H1 (cell line): ENCODE measurements around the gene SGK1. TPM values are rescaled to one million over a fixed set of nuclear protein-coding genes. Genes with fewer than 3 reads are reported as not detected.

ENCODE experiments used
- CTCF ChIA-PET: fragments of 300-600 bp; sonication (Branson Sonifier 250); formaldehyde crosslinking; loops from one replicate; lab custom pipeline; 2021; ENCODE audit not compliant: partially characterized antibody; lab: Charles Lee
- POLR2A ChIA-PET: fragments of 300-600 bp; sonication (Branson Sonifier 250); formaldehyde crosslinking; loops from one replicate; lab custom pipeline; 2021; ENCODE audit warnings: inconsistent platforms; ENCODE audit not compliant: partially characterized antibody; lab: Charles Lee
- DNase-seq, 2 experiments: peaks; one replicate each; pipeline versions ENCODE4 v3.0.0 to v3.0.0-alpha.2; 2010 to 2022; ENCODE audit warnings: low spot score in 2 of 2, low read depth in 1 of 2, mixed read lengths in 1 of 2
- FAIRE-seq: peaks from 2 replicates; lab custom pipeline; 2011; peaks lifted over from hg19 to GRCh38; lab: Jason Lieb, UNC
- H2AFZ ChIP-seq: 2 replicates; pipeline ENCODE4 v1.8.1; 2012; ENCODE audit warnings: low read length, inconsistent platforms
- H2AK5ac ChIP-seq: 2 replicates; pipeline ENCODE4 v1.6.1; 2013; ENCODE audit warnings: low read depth, low read length
- H2BK120ac ChIP-seq: replicated peaks from 2 replicates; pipeline ENCODE3; 2013; ENCODE audit warnings: low read depth, low read length, inconsistent platforms
- H2BK12ac ChIP-seq: 2 replicates; pipeline ENCODE4 v1.6.1; 2013; ENCODE audit warnings: low read depth, low read length
- H2BK15ac ChIP-seq: 2 replicates; pipeline ENCODE4 v1.6.1; 2013; ENCODE audit warnings: low read length
- H2BK20ac ChIP-seq: 2 replicates; pipeline ENCODE4 v1.6.1; 2013; ENCODE audit warnings: low read length
- H2BK5ac ChIP-seq: 2 replicates; pipeline ENCODE4 v1.6.1; 2013; ENCODE audit warnings: low read depth, low read length
- H3K14ac ChIP-seq: 2 replicates; pipeline ENCODE4 v1.6.1; 2013; ENCODE audit warnings: inconsistent platforms; ENCODE audit not compliant: insufficient read length
- H3K18ac ChIP-seq: 2 replicates; pipeline ENCODE4 v1.6.1; 2013; ENCODE audit warnings: low read length; ENCODE audit errors: extremely low read depth
- H3K23ac ChIP-seq: 2 replicates; pipeline ENCODE4 v1.6.1; 2013; ENCODE audit warnings: inconsistent platforms; ENCODE audit not compliant: insufficient read length
- H3K23me2 ChIP-seq: 2 replicates; pipeline ENCODE4 v1.6.1; 2013; ENCODE audit warnings: low read depth, low read length
- H3K27ac ChIP-seq: 2 replicates; pipeline ENCODE4 v1.6.1; 2011; ENCODE audit warnings: low read depth, low read length, inconsistent platforms
- H3K27me3 ChIP-seq, 4 experiments: replicated peaks in 1 of 4; 1 replicate in 1 of 4; 2 replicates in 3 of 4; pipeline versions ENCODE4 v1.6.1 to v1.8.1; 2011 to 2013; ENCODE audit warnings: low read length in 3 of 4, mild to moderate bottlenecking in 3 of 4, inconsistent platforms in 2 of 4, mixed read lengths in 2 of 4, moderate library complexity in 1 of 4; ENCODE audit not compliant: control insufficient read depth in 3 of 4, insufficient read depth in 3 of 4; ENCODE audit errors: extremely low read depth in 1 of 4
- H3K36me3 ChIP-seq, 4 experiments: 2 replicates each; pipeline versions ENCODE4 v1.6.1 to v1.8.1; 2011 to 2013; ENCODE audit warnings: mild to moderate bottlenecking in 4 of 4, low read length in 3 of 4, moderate library complexity in 2 of 4, control low read depth in 1 of 4, inconsistent platforms in 1 of 4; ENCODE audit not compliant: insufficient read depth in 4 of 4, control insufficient read depth in 2 of 4
- H3K4ac ChIP-seq: replicated peaks from 2 replicates; pipeline ENCODE3; 2013; ENCODE audit warnings: low read length, low read depth, mixed read lengths, inconsistent platforms; ENCODE audit not compliant: insufficient read length
- H3K4me1 ChIP-seq, 4 experiments: replicated peaks in 1 of 4; 1 replicate in 1 of 4; 2 replicates in 3 of 4; pipeline versions ENCODE4 v1.6.1 to v1.8.1; 2011 to 2013; ENCODE audit warnings: low read length in 3 of 4, inconsistent platforms in 2 of 4, mixed read lengths in 1 of 4; ENCODE audit not compliant: insufficient read depth in 4 of 4, control insufficient read depth in 3 of 4
- H3K4me2 ChIP-seq, 2 experiments: 2 replicates each; pipeline versions ENCODE4 v1.6.1 to v1.8.1; 2011 to 2013; ENCODE audit warnings: low read depth in 2 of 2, low read length in 2 of 2, control low read depth in 1 of 2, inconsistent platforms in 1 of 2, mild to moderate bottlenecking in 1 of 2; ENCODE audit not compliant: insufficient read depth in 1 of 2
- H3K4me3 ChIP-seq, 4 experiments: fragments of 200-600, 300-600 bp in 1 of 4; sonication (generic), shearing (Covaris generic), sonication (Bioruptor Twin) in 1 of 4; 2 replicates each; pipeline versions ENCODE4 v1.5.1 to v1.8.1; 2011 to 2016; ENCODE audit warnings: low read length in 4 of 4, low read depth in 3 of 4, control low read depth in 2 of 4, inconsistent platforms in 2 of 4, mild to moderate bottlenecking in 2 of 4, mixed read lengths in 1 of 4, moderate library complexity in 1 of 4; ENCODE audit not compliant: insufficient read depth in 2 of 4; ENCODE audit errors: extremely low read depth in 1 of 4
- H3K56ac ChIP-seq: replicated peaks from 2 replicates; pipeline ENCODE3; 2013; ENCODE audit warnings: low read depth, mild to moderate bottlenecking, mixed read lengths, low read length, inconsistent platforms; ENCODE audit not compliant: insufficient read length
- H3K79me1 ChIP-seq: 2 replicates; pipeline ENCODE4 v1.6.1; 2013; ENCODE audit warnings: low read depth, low read length, control low read depth
- H3K79me2 ChIP-seq, 2 experiments: 2 replicates each; pipeline versions ENCODE4 v1.6.1 to v1.8.1; 2012 to 2013; ENCODE audit warnings: low read length in 2 of 2, mild to moderate bottlenecking in 2 of 2, inconsistent platforms in 1 of 2; ENCODE audit not compliant: insufficient read depth in 2 of 2, control insufficient read depth in 1 of 2
- H3K9ac ChIP-seq, 4 experiments: replicated peaks in 1 of 4; 1 replicate in 1 of 4; 2 replicates in 3 of 4; pipeline versions ENCODE4 v1.6.1 to v1.8.1; 2011 to 2013; ENCODE audit warnings: low read depth in 3 of 4, low read length in 3 of 4, control low read depth in 2 of 4, mild to moderate bottlenecking in 2 of 4, moderate library complexity in 2 of 4, inconsistent platforms in 1 of 4; ENCODE audit errors: extremely low read depth in 1 of 4
- H3K9me3 ChIP-seq, 2 experiments: 2 replicates each; pipeline versions ENCODE4 v1.6.1 to v1.8.1; 2012 to 2013; ENCODE audit warnings: mild to moderate bottlenecking in 2 of 2, moderate library complexity in 2 of 2, control low read depth in 1 of 2, inconsistent platforms in 1 of 2, low read depth in 1 of 2, low read length in 1 of 2, mixed read lengths in 1 of 2; ENCODE audit not compliant: insufficient read depth in 2 of 2
- H4K20me1 ChIP-seq, 2 experiments: replicated peaks in 1 of 2; 2 replicates each; pipeline versions ENCODE3 to v1.8.1; 2011 to 2013; ENCODE audit warnings: inconsistent platforms in 2 of 2, low read length in 2 of 2, mild to moderate bottlenecking in 1 of 2; ENCODE audit not compliant: insufficient read depth in 2 of 2, control insufficient read depth in 1 of 2
- H4K5ac ChIP-seq: 2 replicates; pipeline ENCODE4 v1.6.1; 2013; ENCODE audit warnings: low read length, low read depth, mixed read lengths, inconsistent platforms; ENCODE audit not compliant: insufficient read length
- H4K8ac ChIP-seq: 2 replicates; pipeline ENCODE4 v1.8.0; 2013; ENCODE audit warnings: mild to moderate bottlenecking, moderate library complexity, low read length, inconsistent platforms; ENCODE audit not compliant: insufficient read depth; ENCODE audit errors: extremely low read depth
- H4K91ac ChIP-seq: replicated peaks from 2 replicates; pipeline ENCODE3; 2013; ENCODE audit warnings: low read length, mixed read lengths, inconsistent platforms; ENCODE audit not compliant: insufficient read length
- ASH2L ChIP-seq: fragments of 200-600, 300-600 bp; sonication (generic); IDR thresholded peaks from one replicate; pipeline ENCODE4 v1.7.1; 2017; ENCODE audit warnings: low read length
- BCL11A ChIP-seq, 2 experiments: IDR thresholded peaks; one replicate each; pipeline ENCODE4 v1.6.1; 2011; ENCODE audit warnings: low read depth in 2 of 2, low read length in 2 of 2, mild to moderate bottlenecking in 2 of 2
- CBX8 ChIP-seq: fragments of 300-800, 300-1000 bp; sonication (generic); IDR thresholded peaks from 2 replicates; pipeline ENCODE4 v1.7.1; 2016; ENCODE audit warnings: low read depth, low read length, borderline replicate concordance
- CEBPB ChIP-seq: IDR thresholded peaks from 2 replicates; pipeline ENCODE4 v1.6.1; 2012; ENCODE audit warnings: low read depth, low read length
- EGR1 ChIP-seq: IDR thresholded peaks from 2 replicates; pipeline ENCODE4 v1.6.1; 2011; ENCODE audit warnings: low read depth, low read length, borderline replicate concordance
- KDM1A ChIP-seq: fragments of 200-600, 300-600 bp; sonication (generic); IDR thresholded peaks from 2 replicates; pipeline ENCODE4 v1.7.1; 2016; ENCODE audit warnings: mild to moderate bottlenecking, low read length, borderline replicate concordance
- KDM4A ChIP-seq: IDR thresholded peaks from one replicate; pipeline ENCODE4 v1.7.1; 2012; ENCODE audit warnings: low read depth, mild to moderate bottlenecking, moderate library complexity, low read length, inconsistent platforms; ENCODE audit not compliant: severe bottlenecking
- MAFK ChIP-seq: IDR thresholded peaks from 2 replicates; pipeline ENCODE4 v1.6.1; 2012; ENCODE audit warnings: low read depth, mild to moderate bottlenecking, improper control_type of control experiment, low read length
- NRF1 ChIP-seq: IDR thresholded peaks from 2 replicates; pipeline ENCODE4 v1.6.1; 2011; ENCODE audit warnings: mild to moderate bottlenecking, low read depth, low read length, improper control_type of control experiment
- POLR2A ChIP-seq, 2 experiments: IDR thresholded peaks; 1 replicate in 1 of 2; 2 replicates in 1 of 2; pipeline ENCODE4 v1.6.1; 2011; ENCODE audit warnings: low read depth in 2 of 2, low read length in 2 of 2, mild to moderate bottlenecking in 2 of 2; ENCODE audit errors: control extremely low read depth in 1 of 2
- POLR2AphosphoS5 ChIP-seq: IDR thresholded peaks from 2 replicates; pipeline ENCODE4 v1.6.1; 2011; ENCODE audit warnings: low read depth, low read length
- RNF2 ChIP-seq: fragments of 200-900, 300-1000 bp; sonication (generic); IDR thresholded peaks from 2 replicates; pipeline ENCODE4 v1.7.1; 2016; ENCODE audit warnings: borderline replicate concordance, low read depth, mild to moderate bottlenecking, antibody characterized with exemption, low read length; ENCODE audit not compliant: poor library complexity, severe bottlenecking; ENCODE audit errors: missing control alignments
- RXRA ChIP-seq: IDR thresholded peaks from 2 replicates; pipeline ENCODE4 v1.6.1; 2011; ENCODE audit warnings: low read depth, mild to moderate bottlenecking, low read length, moderate library complexity; ENCODE audit not compliant: insufficient read depth
- SRF ChIP-seq: IDR thresholded peaks from 2 replicates; pipeline ENCODE4 v1.6.1; 2011; ENCODE audit warnings: mild to moderate bottlenecking, low read depth, low read length, moderate library complexity
- TAF7 ChIP-seq: optimal IDR thresholded peaks from 2 replicates; pipeline ENCODE3; 2011; ENCODE audit warnings: low read depth, mild to moderate bottlenecking, inconsistent platforms, low read length, moderate library complexity, borderline replicate concordance
- YY1 ChIP-seq: IDR thresholded peaks from 2 replicates; pipeline ENCODE4 v1.6.1; 2011; ENCODE audit warnings: low read depth, mild to moderate bottlenecking, low read length
- WGBS, 2 experiments: shearing (Covaris generic) in 1 of 2; methylation state at CpG; one replicate each; pipeline versions ENCODE4 v1.1.6 to v1.1.7; 2013 to 2015; ENCODE audit warnings: low lambda C conversion rate in 2 of 2, mixed read lengths in 2 of 2, inconsistent platforms in 1 of 2, low coverage in 1 of 2, missing lambda C conversion rate in 1 of 2; ENCODE audit not compliant: insufficient replicate concordance in 2 of 2, insufficient coverage in 1 of 2, insufficient read length in 1 of 2; ENCODE audit errors: extremely low coverage in 1 of 2, missing lambda C conversion rate in 1 of 2; 5-methylcytosine and 5-hydroxymethylcytosine counted together
- polyA plus RNA-seq, 7 experiments: library from polyadenylated mRNA; depleted of rRNA in 3 of 7; stranded (reverse) in 5 of 7; unstranded in 2 of 7; fragments of >200 nt in 5 of 7; fragments of 200-250 nt in 2 of 7; gene quantifications; 1 replicate in 5 of 7; 2 replicates in 1 of 7; 4 replicates in 1 of 7; pipeline versions ENCODE4 v1.2.1 to v1.2.3, GENCODE V29; 2011 to 2013; ENCODE audit warnings: missing spikeins in 2 of 7, mixed read lengths in 2 of 7
- total RNA-seq: library from RNA; stranded (reverse); fragmentation: NEBNext Ultra II Directional; extraction: Animal tissue kit (Norgen Biotek cat#: 25700); gene quantifications from 2 replicates; pipeline ENCODE4 v1.2.1, GENCODE V29; 2021

The SGK1 gene
- total and polyA plus RNA-seq, 2 of the 8 experiments (the other 6 are each of a cell fraction or from before 2014, with no cell fraction given): 14.5 to 18.4 TPM

DNA sequence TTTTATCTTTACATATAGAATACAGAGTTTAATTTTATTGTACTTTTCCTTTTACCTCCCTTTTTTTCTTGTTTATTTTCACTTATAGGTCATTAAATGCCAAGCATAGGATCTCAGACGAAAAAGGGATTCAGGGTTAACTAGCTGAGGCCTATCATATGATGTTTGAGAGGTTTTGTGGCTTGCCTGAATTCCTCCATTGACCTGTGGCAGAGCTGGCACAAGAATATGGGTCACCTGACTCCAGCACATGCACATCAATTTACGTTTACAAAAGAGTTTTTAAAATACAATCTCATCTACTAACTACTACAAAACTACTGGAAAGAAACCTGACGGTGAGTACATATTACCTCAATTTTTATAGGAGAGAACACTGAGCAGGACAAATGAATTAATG, 60.4 kb downstream of the SGK1 start:
- Histone ChIP-seq H3K4me2 (no peak overlapping the region), H4K91ac (no peak overlapping the region), H2BK15ac (no peak overlapping the region), H3K9ac (no peak overlapping the region), H3K4ac (no peak overlapping the region), H2AFZ (no peak overlapping the region), H3K79me2 (no peaks in the 10 kb centered on the region), H3K79me1 (no peaks in the 10 kb centered on the region), H4K20me1 (no peaks in the 10 kb centered on the region), H2BK12ac (no peak overlapping the region), H3K9me3 (no peaks in the 10 kb centered on the region), H3K36me3 (no peaks in the 10 kb centered on the region), H3K27ac (no peak overlapping the region), H3K4me3 (no peak overlapping the region), H3K18ac (no peak overlapping the region), H2AK5ac (no peak overlapping the region), H3K23ac (no peak overlapping the region), H3K56ac (no peak overlapping the region), H2BK5ac (no peak overlapping the region), H4K8ac (no peak overlapping the region), H2BK20ac (no peak overlapping the region), H3K4me1 (no peaks in the 10 kb centered on the region), H3K27me3 (no peaks in the 10 kb centered on the region), H2BK120ac (no peak overlapping the region), H3K14ac (no peak overlapping the region), H4K5ac (no peak overlapping the region), H3K23me2 (no peaks in the 10 kb centered on the region)
- FAIRE-seq: no peak
- POLR2A ChIA-PET: no interaction called here
- CTCF ChIA-PET: interaction anchor here (0.7 kb wide), 1 partner anchor 84 kb away, joined by 3 read pairs; no protein-coding TSS in a partner anchor
- TF ChIP-seq TAF7: no peak
- TF ChIP-seq KDM1A: no peak
- TF ChIP-seq YY1: no peak
- no peak for TF ChIP-seq POLR2A (IDR thresholded peaks at IDR 0.05; ENCODE audit: control extremely low read depth in 1 of 2, low read depth in 2 of 2, low read length in 2 of 2)
- TF ChIP-seq POLR2AphosphoS5: no peak
- no peak for TF ChIP-seq RXRA
- TF ChIP-seq KDM4A: no peak
- no peak for TF ChIP-seq CEBPB
- no peak for TF ChIP-seq BCL11A (IDR thresholded peaks at IDR 0.05; ENCODE audit: low read depth in 2 of 2, low read length in 2 of 2)
- TF ChIP-seq RNF2: no peak
- TF ChIP-seq MAFK: no peak
- no peak for TF ChIP-seq SRF
- no peak for TF ChIP-seq EGR1
- no peak for TF ChIP-seq CBX8
- TF ChIP-seq ASH2L: no peak
- TF ChIP-seq NRF1: no peak
- WGBS, 2 experiments: 79% methylated on average over 3 of the region's 3 CpGs; no CpG with 5 or more reads in 1 of the 2 experiments
- DNase-seq: no peak
